Omental fat pad (tissue), 4 donors: ENCODE measurements around the gene ST6GALNAC6. TPM values are rescaled to one million over a fixed set of nuclear protein-coding genes. Genes with fewer than 3 reads are reported as not detected.
A peak's percentile ranks its signal among the peaks of the same experiment; 100 is the strongest.
"Not testable (repeated sequence)": the region's sequence is repeated elsewhere in the genome, so short reads cannot be mapped to it uniquely, and the experiment has no call there.

Source experiments
- ATAC-seq: fragments of 150-250 bp; one replicate; pipeline ENCODE4 v1.9.1; 2016; ENCODE audit warnings: mild to moderate bottlenecking, moderate library complexity; ENCODE audit not compliant: low FRiP score
- DNase-seq: peaks from one replicate; pipeline ENCODE4 v3.0.0-alpha.2; 2019; ENCODE audit warnings: low spot score
- total RNA-seq, 4 donors: library from RNA; depleted of rRNA; stranded (reverse); fragments of >200 nt; gene quantifications; one replicate each; pipeline ENCODE4 v1.1.0, GENCODE V29; 2016
- TF ChIP-seq, protein P1 (sequence below), 3 donors: fragments of 450-650 bp; IDR thresholded peaks; one replicate each; pipeline ENCODE4 v1.5.1; 2016 to 2017; ENCODE audit warnings: antibody characterized with exemption in 3 of 3, mild to moderate bottlenecking in 3 of 3, moderate library complexity in 2 of 3

ST6GALNAC6 gene
- total RNA-seq, 4 donors from 2014 or later = 138 to 213 (median 155) TPM

- TF ChIP-seq, protein P1, sequence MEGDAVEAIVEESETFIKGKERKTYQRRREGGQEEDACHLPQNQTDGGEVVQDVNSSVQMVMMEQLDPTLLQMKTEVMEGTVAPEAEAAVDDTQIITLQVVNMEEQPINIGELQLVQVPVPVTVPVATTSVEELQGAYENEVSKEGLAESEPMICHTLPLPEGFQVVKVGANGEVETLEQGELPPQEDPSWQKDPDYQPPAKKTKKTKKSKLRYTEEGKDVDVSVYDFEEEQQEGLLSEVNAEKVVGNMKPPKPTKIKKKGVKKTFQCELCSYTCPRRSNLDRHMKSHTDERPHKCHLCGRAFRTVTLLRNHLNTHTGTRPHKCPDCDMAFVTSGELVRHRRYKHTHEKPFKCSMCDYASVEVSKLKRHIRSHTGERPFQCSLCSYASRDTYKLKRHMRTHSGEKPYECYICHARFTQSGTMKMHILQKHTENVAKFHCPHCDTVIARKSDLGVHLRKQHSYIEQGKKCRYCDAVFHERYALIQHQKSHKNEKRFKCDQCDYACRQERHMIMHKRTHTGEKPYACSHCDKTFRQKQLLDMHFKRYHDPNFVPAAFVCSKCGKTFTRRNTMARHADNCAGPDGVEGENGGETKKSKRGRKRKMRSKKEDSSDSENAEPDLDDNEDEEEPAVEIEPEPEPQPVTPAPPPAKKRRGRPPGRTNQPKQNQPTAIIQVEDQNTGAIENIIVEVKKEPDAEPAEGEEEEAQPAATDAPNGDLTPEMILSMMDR (IDR thresholded peaks at IDR 0.05) = no peak
- no peak for DNase-seq
- no peak for ATAC-seq
These were observed 14.9 kb downstream of the ST6GALNAC6 start for GRCh38 chr9:127884427-127884911.

DNA sequence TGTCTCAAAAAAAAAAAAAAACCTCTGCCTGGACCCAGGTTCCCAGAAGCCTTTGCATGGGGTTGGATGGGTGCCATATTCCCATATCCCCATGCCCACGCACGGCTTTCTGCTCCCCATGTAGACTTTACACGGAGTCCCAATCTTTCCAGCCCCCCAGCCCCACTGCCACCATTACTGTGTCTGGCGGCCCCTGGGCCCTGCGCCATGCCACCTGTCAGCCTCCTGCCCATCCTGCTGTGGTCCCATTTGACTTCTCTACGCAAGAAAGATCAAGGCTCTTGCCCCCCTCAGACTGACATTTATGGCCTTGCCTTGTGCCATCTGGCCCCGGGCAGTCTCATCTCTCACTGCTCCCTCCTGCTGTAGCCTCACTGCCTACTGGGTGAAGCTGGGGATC lies 15.4 kb downstream of the ST6GALNAC6 start:
- ATAC-seq (no peak), DNase-seq (no peak)
- TF ChIP-seq, protein P1 (IDR thresholded peaks at IDR 0.05) = no peak

- not testable (repeated sequence) for ATAC-seq
These were observed 17.7 kb downstream of the ST6GALNAC6 start for GRCh38 chr9:127881715-127882114.

GRCh38 chr9:127880143-127880542 lies 19.3 kb downstream of the ST6GALNAC6 start:
- DNase-seq = no peak
- TF ChIP-seq, protein P1 (IDR thresholded peaks at IDR 0.05) = no peak
- ATAC-seq = no peak

More at GRCh38 chr9:127881715-127882114, 17.7 kb downstream of the ST6GALNAC6 start:
- DNase-seq = not testable (repeated sequence)

DNA sequence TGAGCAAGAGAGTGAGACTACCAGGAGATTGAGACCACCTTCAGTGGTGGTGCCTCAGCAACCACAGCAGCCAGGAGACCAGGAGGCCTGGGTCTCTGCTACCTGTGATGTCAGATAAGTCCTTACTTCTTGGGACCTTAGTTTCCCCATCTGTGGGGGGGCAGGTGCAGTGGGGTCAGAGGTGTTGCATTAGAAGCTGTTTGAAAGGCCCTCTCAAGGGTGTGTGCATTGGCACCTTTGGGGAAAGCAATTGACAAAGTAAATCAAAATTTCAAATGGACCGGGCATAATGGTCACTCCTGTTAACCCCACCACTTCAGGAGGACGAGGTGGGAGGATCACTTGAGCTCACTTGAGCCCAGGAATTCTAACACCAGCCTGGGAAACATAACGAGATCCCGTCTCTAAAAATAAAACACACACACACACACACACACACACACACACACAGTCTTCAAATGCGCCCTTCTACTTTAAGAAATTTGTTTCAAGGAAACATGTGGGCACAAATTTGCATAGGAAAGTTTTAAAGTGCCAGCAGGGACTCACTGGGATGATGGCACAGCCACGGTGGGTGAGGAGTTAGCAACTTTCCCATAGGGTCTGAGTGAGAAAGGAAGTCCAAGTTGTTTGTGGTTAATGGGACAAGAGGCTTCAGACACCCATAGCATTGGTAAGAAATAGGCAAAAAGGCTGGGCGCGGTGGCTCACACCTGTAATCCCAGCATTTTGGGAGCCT lies 20.6 kb downstream of the ST6GALNAC6 start:
- TF ChIP-seq, protein P1 (IDR thresholded peaks at IDR 0.05) = no peak
- DNase-seq = no peak
- ATAC-seq = no peak

DNA sequence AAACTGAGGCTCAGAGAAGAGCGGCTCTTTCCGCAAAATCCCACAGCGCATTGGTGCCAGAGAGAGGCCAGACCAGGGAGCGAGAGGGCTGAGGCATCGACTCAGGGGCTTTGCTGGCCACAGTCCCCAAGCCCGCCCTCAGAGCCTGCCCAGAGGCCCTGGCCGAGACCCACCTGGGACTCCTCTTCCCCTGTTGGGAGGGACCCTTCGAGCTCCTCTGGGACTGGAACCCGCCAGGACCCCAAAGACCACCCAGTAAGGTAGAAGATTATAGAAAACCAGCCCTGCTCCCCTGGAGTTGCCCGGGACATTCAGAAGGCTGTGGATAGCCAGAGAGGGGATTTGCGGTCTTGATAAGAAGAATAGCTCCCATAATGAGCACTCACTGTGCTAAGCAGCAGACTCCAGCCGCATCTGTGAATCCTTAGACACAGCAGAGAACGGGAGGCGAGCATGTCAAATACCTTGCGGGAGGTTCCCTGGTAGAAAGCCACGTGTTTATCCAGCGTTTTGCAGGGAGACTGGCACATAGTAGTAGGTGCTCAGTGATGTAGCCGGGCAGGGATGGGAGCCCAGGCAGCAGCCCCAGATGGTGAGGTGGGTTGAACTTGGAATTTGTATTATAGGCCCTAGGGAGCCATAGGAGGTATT lies 21.3 kb downstream of the ST6GALNAC6 start:
- DNase-seq (no peak), ATAC-seq (no peak)
- TF ChIP-seq, protein P1 (IDR thresholded peaks at IDR 0.05) = no peak

DNA sequence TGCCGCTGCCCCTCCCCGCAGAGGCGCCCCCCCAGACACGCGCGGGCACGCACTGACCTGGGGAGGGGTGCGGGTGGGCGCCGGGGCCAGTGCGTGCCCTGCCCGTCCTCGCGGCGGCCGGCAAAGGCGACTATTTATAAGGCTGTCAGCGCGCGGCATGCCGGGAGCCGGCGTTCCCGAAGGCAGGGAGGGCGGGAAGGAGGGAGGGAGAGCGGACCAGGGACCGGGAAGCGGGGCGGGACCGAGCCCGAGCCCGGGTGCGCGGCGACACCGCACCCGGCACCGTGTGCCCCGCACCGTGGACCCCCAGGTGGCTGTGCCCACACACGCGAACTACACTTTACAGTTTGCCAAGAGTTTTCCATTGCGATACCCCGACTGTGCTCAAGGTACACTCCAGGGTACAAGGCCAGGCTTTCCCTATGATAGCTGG lies 21.8 kb downstream of the ST6GALNAC6 start, which contains the start of gene AK1:
Gene AK1, minus strand, starts transcription at position 110 of the 433 bp plus-strand sequence. CDS start 3,058 bp downstream, outside the sequence.
- TF ChIP-seq, protein P1 (IDR thresholded peaks at IDR 0.05) = no peak
- peak; percentile 55 for ATAC-seq
- no peak for DNase-seq
